ENCODE data around the gene RNF213. TPM values are rescaled to one million over a fixed set of nuclear protein-coding genes. Genes with fewer than 3 reads are reported as not detected.

Gene RNF213
- total RNA-seq, 2 experiments from 2014 or later = 152 TPM

DNA sequence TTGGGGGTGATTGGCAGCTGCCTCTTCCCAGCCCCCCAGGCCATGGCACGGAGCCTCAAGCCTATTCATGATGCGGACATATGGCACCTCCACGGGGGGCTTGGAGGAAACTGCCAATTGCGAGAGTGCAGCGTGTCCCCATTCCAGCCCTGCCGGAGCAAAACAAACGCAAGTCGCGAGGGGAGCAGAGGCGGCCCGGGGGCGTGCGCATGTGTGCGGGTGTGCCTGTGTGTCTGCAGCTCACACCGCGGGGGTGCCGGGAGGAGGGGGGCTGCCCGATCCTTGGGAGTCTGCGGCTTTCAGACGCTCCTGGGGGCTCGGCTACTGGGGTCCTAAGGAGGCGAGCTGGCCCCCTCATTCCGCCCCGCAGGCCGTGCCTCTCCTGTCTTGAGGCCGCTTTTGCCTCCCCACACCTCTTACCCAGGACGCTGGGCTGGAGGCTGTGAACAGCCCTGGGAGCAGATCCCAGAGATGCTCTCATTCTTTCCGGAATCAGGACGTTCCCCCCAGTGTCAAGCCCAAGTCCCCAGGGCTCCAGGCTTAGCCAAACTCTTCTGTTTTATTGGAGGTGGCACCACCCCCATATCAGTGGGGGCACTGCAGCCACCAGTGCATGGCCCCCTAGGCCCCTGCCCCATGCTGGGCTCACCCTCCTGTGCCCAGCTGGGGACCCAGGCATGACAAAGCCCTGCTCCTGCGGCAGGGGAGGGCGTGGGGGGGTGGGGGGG is 183.4 kb downstream of the RNF213 start:
- ChIA-PET CTCF (interaction anchor here (1.6 kb wide), 1 partner anchor 17 kb away, joined by 5 read pairs; no protein-coding TSS in a partner anchor), POLR2A (no interaction called here)

DNA sequence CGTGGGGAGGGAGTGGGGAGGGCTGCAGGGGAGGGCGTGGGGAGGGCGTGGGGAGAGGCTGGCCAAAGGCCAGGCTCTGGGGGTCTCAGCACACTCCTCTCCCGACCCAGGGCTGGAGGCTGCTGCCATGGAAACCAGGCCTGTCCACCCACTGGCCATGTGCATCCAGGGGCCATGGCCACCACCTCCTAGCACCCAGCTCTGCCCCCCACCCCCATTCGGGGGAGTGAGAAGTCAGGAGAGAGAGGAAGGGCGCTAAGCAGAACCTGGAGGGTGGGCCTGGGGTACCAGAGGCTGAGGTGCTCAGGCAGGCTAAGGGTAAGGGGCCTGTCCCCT is 184.0 kb downstream of the RNF213 start:
- POLR2A ChIA-PET = no interaction called here
- CTCF ChIA-PET = no interaction called here

- ChIA-PET CTCF (no interaction called here), POLR2A (no interaction called here)
Measured at GRCh38 chr17:80445007-80445725, 184.5 kb downstream of the RNF213 start.

- CTCF ChIA-PET = no interaction called here
- POLR2A ChIA-PET = no interaction called here
Measured at GRCh38 chr17:80445726-80446110, 185.1 kb downstream of the RNF213 start.

- POLR2A ChIA-PET = no interaction called here
- CTCF ChIA-PET = no interaction called here
Measured at GRCh38 chr17:80446645-80447405, 186.2 kb downstream of the RNF213 start.

DNA sequence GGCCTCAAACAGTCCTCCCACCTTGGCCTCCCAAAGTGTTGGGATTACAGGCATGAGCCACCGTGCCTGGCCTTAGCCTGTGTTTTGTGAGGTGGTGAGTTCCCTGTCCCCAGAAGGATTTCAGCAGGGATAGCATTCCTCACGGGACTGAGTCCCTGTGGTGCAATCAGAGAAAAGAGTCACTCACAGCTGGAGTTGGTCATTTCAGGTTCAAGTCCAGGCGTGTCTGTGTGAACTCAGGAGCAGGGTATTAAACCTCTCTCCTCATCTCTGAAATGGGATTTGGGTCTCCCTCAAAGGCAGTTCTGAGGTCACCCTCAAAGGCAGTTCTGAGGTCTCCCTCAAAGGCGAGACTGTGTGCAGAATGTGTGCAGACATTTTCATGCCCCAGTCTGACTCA is 187.1 kb downstream of the RNF213 start:
- CTCF ChIA-PET = no interaction called here
- POLR2A ChIA-PET = no interaction called here

Other genes starting within 250 kb of the RNF213 start
- 1 to 10 TPM; 6.5 to 6.8 TPM for gene TBC1D16, start 225.0 kb upstream of the RNF213 start, total RNA-seq
- 1 to 10 TPM; 2.6 to 2.7 TPM for gene CCDC40, start 224.2 kb upstream of the RNF213 start, total RNA-seq
- gene GAA, start 159.3 kb upstream of the RNF213 start, total RNA-seq = 10 to 100 TPM; 38.7 to 43.1 TPM
- 100 to 1,000 TPM; 179 to 183 TPM for gene EIF4A3, start 113.7 kb upstream of the RNF213 start, total RNA-seq
- not detected for gene CARD14, start 90.8 kb upstream of the RNF213 start, total RNA-seq
- gene SGSH, start 40.5 kb upstream of the RNF213 start, total RNA-seq = 10 to 100 TPM; 11.3 to 12.2 TPM
- gene SLC26A11, start 40.4 kb upstream of the RNF213 start, total RNA-seq = 1 to 10 TPM; 4.9 to 7.1 TPM
- gene ENDOV, start 154.3 kb downstream of the RNF213 start, total RNA-seq = 10 to 100 TPM; 11.9 to 15.2 TPM
- gene NPTX1, start 215.8 kb downstream of the RNF213 start, total RNA-seq = under 1 TPM; 0.48 to 0.51 TPM

Measured in activated CD8-positive, alpha-beta memory T cell treated with anti-CD3 and anti-CD28 coated beads for 36 hours (primary cell).